NCI-H187 (cell line): ENCODE results near the gene SLC17A1.

Experiments
- DNase-seq, 2 experiments: peaks; one replicate each; lab custom pipeline; 2025; lab: John Stamatoyannopoulos, UW

SLC17A1 gene, protein sequence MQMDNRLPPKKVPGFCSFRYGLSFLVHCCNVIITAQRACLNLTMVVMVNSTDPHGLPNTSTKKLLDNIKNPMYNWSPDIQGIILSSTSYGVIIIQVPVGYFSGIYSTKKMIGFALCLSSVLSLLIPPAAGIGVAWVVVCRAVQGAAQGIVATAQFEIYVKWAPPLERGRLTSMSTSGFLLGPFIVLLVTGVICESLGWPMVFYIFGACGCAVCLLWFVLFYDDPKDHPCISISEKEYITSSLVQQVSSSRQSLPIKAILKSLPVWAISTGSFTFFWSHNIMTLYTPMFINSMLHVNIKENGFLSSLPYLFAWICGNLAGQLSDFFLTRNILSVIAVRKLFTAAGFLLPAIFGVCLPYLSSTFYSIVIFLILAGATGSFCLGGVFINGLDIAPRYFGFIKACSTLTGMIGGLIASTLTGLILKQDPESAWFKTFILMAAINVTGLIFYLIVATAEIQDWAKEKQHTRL

GRCh38 chr6:25831532-25832306, at the start of gene SLC17A1:
Gene SLC17A1 (minus strand): TSS chr6:25832052. CDS start chr6:25830557, 1,495 bp downstream.
- no peak for DNase-seq

DNA sequence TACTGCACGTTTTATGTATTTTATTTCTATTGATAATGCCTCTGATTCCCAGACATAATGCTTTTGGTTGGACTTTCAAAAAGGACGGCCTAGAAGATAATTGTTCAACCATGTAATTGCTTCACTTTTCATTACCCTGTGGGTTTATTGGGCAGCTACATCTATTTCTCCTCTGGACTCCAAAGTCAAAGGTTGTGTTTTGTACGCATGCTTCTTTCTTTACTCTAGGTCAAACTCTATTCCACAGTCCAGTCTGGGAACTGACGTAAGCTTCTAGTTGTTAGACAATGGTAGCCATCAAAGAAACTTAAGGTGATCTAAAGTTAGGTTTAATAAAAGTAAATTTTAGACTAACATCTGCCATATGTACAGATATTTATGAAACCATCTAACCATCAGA, 48.7 kb upstream of the SLC17A1 start:
- no peak for DNase-seq

DNA sequence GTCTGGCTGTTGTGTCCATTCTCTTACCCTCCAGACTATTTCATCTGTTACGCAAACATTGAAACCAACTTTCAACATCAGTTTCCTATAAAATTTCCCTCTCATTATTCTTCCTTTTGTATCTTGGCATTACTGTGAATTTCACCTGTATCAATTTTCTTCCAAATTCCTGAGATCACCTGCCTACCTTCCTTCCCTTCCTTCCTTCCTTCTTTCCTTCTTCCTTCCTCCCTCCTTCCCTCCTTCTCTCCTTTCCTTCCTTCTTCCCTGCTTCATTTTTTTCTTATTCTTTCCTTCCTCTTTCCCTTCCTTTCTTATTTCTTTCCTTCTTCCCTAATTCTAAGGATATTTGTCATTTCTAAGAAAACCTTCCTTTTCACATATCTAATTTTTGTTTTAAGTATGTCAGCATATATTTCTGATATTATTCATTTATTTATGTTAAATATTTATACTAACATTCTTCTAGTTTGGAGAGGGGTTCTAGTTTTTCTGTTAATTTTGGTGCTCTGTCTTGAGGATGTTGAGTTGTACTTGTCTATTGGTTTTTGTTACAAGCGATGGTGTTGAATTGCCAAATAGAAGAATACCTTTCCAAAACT, 47.0 kb upstream of the SLC17A1 start:
- DNase-seq: no peak

DNA sequence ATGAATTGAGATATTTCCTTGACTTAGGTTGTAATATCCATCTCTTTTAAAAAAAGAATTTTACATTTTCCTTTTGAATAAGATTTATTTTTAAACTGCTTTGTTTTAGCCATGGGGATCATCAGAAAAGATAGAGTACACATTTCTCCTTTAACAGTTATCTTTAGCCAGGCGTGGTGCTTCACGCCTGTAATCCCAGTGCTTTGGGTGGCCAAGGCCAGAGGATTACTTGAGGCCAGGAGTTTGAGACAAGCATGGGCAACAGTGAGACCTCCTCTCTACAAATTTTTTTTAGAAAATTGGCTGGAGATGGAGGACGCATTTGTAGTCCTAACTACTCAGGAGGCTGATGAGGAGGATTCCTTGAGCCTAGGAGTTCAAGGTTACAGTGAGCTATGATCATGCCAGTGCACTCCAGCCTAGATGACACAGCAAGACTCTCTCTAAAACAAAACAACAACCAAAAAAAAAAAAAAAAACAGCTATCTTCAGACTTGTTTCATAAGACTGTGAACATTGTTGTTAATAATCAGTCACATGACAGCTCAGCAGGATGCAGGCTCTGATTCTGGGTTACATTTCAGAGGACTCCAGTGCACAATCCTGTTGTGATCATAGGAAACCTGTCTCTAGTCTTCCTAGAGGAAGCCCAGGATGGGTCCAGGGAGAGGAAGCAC, 44.2 kb upstream of the SLC17A1 start:
- no peak for DNase-seq

GRCh38 chr6:25875563-25875905, 43.7 kb upstream of the SLC17A1 start:
- no peak for DNase-seq

DNA sequence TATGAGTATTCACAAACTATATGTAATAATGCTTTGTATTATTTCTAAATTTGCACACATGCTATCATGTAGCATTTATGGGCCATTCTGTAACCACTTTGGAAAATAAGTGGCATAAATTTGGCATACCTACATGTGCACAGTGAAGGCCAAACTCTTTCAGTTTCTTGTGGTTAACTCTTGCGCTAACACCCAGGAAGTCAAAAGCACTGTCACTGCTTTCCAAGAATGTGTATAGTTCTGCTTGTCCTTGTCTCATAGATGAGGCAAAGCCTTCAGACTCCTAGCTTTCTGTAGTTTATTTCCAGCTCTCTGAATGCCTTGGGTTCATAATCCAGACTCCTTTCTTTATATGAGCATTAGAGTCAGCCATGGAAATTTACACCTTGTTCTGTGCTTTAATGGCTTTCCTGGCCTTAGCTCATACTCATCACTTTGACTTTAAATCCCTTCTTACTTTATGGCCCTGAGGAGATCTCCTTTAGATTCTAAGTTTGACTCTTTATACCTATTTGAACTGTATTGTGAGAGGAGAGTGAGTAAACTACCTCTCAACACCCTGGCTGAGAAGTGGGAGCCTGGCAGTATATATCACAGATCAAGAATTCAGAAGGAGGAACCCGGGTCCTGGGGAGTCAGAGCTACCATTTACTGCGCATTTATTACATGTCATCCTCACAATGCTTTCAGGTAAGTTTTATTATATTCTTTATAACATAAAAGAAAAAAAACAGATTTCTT, 43.1 kb upstream of the SLC17A1 start:
- DNase-seq: no peak

DNA sequence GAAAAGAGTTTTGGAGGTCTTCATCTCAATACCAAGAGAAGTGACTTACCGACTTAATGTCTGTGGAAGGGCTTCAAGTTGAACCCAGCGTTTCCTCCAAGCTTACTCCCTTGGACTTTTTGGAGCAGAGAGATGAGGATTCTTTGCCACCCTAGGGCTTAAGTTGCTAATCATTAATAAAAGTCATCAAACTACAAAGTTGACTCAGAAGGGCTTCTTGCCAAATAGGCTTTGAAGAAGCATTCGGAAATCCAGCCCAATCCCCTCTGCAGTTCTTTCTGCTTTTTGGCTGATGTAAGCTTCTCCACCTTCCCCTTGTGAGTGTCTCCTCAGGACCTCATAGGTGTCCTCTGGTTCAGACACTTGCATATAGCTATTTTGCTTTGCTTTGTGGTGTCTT, 42.3 kb upstream of the SLC17A1 start, which contains the start of gene SLC17A3:
SLC17A3 (minus strand) TSS at position 126 of the 400 bp plus-strand sequence. CDS start 5,856 bp downstream, outside the sequence.
- no peak for DNase-seq

DNA sequence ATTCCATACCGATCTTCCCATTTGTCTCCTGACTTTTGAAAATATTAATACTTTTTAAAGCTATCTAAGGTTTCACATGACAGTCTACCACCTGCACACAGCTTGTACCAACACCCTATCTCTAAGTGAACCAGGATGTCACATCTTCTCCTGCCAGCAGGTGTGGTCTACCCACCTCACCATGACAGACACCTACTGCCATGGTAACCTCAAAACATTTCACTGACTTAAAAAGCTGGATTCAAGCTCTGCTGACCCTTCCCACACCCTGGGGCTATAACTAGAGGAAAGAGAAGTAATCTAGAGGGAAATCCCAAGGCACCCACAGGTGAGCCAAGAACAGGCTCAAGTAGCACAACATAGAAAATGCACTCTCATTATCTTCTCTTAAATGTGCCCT, 41.0 kb upstream of the SLC17A1 start:
- no peak for DNase-seq

GRCh38 chr6:25869840-25870239, 38.0 kb upstream of the SLC17A1 start:
- no peak for DNase-seq

DNA sequence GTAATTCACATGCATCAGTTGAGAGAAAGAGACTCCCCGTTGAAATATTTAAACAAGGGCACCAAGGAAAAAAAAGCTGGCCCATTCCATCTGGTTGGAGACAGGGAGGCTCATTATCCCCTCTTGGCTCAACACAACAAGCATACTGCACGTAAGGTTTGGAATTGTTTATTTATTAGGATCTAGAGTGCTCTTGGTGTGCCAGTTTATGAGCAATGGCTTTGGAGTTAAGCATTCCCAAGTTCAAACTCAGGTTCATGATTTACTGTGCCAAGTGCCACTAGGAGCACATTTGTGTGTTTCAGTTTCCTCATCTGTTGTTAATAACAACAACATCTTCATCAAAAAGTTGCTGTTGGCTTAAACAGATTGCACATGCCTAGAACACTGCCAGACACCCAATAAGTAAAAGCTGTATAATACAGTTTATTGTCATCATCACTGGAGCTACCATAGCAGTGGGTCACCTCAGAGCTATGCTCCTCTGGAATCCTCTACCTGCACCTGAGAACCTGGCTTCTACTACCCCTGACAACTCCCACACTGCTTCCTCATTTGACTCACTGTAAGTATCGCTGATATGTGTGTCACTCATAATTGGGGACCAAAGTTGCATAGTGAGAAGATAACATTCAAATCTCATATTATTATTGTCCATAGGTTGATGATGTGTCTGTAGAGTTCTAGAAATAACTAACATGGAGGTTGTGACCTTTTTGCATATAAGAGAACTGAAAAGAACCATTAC, 36.8 kb upstream of the SLC17A1 start:
- DNase-seq: no peak

DNA sequence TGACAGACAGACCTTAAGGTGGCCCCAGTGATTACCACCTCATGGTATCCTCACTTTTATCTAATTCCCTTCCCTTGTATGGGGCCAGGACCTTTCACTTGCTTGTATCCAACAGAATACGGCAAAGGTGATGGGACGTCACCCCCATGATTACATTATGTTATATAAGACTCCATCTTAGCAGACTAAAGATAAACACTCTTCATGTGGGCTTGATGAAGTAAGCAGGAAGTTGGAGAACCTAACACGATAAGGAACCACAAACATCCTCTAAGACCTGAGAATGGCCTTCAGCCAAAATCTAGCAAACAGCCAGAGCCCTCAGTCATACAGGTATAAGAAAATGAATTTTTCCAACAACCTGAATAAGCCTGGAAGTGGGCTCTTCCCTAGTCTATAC, 34.2 kb upstream of the SLC17A1 start:
- no peak for DNase-seq

- no peak for DNase-seq
Measured at GRCh38 chr6:25863360-25863759, 31.5 kb upstream of the SLC17A1 start.

- no peak for DNase-seq
Measured at GRCh38 chr6:25862199-25862598, 30.3 kb upstream of the SLC17A1 start.

DNA sequence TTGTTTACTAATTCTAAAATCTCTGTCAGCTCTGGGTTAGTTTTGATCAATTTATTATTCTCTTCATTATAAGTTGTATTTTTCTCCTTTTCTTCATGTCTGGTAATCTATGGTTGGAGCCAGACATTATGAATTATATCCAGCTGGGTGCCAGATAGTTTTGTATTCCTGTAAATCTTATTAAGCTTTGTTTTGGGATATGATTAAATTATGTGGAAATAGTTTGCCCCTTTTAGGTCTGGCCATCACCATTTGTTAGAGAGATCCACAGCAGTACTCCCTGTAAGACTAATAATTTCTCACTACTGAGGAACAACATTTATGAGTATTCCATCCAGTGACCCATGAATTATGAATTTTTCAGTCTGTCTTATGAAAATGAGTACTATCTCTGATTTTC, 20.9 kb upstream of the SLC17A1 start:
- no peak for DNase-seq

GRCh38 chr6:25851961-25852360, 20.1 kb upstream of the SLC17A1 start:
- DNase-seq: no peak

GRCh38 chr6:25844518-25844917, 12.7 kb upstream of the SLC17A1 start:
- no peak for DNase-seq

GRCh38 chr6:25842526-25842925, 10.7 kb upstream of the SLC17A1 start:
- DNase-seq: no peak

DNA sequence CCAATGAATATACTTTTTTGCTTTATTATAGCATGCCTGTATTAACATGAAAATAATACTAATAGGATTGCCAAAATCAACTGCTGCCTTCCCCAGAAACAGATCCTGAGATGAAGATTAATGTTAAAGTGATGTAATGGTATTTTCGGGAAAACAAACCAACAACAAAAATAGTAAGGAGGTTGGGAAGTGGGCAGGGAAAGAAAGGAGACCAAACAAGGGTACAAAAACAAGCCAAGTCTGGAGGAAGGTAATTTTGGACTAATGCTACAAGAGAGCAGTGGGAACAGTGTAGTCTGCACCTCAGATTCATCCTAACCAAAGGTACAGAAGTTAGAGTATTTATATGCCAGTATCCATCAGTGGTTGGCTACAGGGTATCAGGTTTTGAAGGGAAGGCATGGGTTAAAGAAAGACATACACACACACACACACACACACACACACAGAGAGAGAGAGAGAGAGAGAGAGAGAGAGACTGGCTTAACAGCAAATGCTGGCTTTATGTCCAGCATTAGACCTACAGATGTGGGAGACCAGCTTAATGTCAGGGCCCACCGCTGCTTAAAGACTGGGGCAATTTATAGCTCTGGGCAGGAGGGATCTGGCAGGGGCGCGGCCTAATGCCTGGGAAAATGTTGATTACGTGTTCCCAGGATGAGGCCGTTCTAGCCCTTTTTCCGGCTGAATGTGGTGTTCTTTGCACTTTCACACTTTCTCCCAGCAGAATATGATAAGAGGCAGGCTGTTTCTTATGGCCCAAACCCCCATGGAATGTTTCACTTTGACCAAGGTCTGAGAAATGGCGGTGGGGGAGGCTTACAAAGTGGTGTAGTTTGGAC, 3.8 kb upstream of the SLC17A1 start:
- DNase-seq: no peak

- DNase-seq: no peak
Measured at GRCh38 chr6:25834950-25835349, 3.1 kb upstream of the SLC17A1 start.

DNA sequence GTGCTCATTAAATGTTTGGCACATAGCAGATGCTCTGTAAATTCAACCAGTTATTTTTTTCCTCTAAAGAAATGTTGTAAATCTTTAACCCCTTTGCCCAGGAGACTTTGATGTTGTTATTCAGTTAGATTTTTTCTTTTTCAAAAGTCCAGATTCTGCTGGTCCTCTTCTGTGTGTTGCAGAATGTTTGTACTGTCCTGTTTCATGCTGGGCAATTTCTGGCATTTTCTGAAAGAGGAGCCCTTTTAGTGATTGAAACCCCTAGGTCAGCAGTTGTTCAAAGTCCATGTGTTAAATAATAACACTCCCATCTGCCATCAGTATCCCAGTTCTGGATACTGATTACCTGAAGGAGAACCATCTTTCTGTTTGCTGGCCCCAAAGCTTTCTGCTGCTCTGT, 1.3 kb upstream of the SLC17A1 start:
- DNase-seq: no peak
